HG02588 (cell line): Measurements from ENCODE around the gene LURAP1L.
"Not testable (repeated sequence)": the region's sequence is repeated elsewhere in the genome, so short reads cannot be mapped to it uniquely, and the experiment has no call there.

ENCODE experiments used
- ATAC-seq: cut with Tn5 transposase; IDR thresholded peaks from one replicate; pipeline ENCODE4 v1.9.1; 2021; ENCODE audit warnings: mild to moderate bottlenecking, moderate library complexity; ENCODE audit not compliant: unreplicated experiment

Gene LURAP1L

GRCh38 chr9:12855066-12855465 is 80.2 kb downstream of the LURAP1L start:
- ATAC-seq, result no peak

DNA sequence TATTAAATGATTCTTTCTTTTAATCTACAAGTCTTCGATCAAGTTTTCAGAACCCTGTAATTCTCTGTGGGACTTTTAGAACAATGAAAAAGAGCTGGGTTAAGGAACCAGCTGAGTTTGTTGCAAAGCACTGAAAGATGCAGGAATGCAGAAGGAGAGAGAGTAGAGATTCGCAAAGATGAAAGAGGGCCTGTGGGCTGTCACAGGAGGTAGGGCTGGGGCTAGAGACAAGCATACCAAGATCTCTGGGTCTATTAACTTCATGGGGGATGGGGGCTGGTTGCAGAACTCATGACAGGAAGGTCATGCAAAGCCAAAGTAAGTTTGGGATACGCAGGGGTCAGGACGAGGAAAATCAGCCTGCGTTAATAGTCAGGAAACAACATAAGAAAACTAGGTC is 81.8 kb downstream of the LURAP1L start:
- ATAC-seq, result no peak

DNA sequence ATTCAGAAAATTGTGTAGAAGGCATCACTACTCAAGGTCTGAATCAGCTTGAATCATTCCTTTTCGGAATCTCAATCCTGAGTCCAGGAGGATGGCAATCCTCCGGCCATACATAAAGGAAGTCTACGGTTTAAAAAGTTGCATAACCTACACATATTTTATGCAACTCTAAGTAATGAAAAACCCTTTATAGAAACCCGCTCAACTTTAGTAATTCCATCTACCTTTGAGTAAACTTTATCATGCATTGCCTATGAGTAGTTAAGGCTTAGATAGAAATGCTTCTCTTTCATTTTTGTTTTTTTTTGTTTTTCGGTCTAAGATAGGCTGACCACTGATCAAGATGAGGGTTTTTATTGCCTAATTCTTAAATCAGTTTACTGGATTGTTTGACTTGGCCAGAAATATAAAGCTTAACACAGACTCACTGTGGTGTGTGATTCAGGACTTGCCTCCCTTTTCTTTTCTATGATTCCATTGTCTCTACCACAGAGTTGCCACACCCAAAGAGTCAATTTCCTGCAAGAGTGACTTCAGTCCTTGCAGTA is 85.0 kb downstream of the LURAP1L start:
- no peak for ATAC-seq

- no peak for ATAC-seq
Measured at GRCh38 chr9:12860998-12861397, 86.2 kb downstream of the LURAP1L start.

GRCh38 chr9:12862611-12863410 is 88.0 kb downstream of the LURAP1L start:
- ATAC-seq, result no peak

DNA sequence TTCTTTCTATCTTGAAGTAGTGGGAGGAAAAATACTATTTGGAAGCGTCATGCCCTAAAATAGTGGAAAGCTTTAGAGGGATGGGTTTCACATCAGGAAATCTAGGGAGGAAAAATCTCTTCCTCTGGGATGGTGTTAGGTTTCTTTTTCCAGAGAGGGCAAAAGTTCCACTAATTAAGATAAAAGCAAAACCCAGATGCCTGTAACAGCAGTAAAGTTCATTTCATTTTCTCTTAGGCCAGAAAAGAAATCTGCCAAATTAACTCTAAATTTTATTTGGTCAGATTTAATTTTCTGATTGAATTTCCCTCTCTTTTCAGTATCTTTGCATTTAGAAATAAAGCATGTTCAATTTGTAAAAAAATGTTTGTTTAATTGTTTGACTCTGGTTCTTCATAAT is 88.8 kb downstream of the LURAP1L start:
- no peak for ATAC-seq

DNA sequence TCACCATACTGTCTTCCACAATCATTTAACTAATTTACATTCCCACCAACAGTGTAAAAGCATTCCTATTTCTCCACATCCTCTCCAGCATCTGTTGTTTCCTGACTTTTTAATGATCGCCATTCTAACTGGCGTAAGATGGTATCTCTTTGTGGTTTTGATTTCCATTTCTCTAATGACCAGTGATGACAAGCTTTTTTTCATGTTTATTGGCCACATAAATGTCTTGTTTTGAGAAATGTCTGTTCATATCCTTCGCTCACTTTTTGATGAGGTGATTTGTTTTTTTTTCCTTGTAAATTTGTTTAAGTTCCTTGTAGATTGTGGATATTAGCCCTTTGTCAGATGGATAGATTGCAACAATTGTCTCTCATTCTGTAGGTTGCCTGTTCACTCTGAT is 90.6 kb downstream of the LURAP1L start:
- ATAC-seq, result not testable (repeated sequence)
